ENCODE measurements around the gene NRXN3.
"Not testable (repeated sequence)": the region's sequence is repeated elsewhere in the genome, so short reads cannot be mapped to it uniquely, and the experiment has no call there.

NRXN3 gene

DNA sequence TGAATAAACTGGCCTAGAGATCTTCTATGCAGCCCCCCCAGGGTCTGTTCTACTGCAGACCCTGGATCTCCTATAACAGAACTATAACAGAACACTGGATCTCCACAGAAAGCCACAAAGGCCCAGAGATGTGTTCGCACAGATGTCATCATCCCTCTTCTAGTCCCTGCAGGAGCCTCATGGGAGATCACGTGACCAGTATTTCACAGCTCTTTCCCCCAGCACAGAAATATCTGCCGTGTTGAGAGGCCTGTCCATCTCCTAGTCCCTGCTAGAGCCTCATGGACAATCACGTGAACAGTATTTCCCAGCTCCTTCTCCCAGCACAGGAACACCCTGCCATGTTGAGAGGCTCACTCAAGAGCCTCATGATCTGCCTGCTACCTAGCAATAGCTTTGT is 331.7 kb downstream of the NRXN3 start:
- DNase-seq: no peak

DNA sequence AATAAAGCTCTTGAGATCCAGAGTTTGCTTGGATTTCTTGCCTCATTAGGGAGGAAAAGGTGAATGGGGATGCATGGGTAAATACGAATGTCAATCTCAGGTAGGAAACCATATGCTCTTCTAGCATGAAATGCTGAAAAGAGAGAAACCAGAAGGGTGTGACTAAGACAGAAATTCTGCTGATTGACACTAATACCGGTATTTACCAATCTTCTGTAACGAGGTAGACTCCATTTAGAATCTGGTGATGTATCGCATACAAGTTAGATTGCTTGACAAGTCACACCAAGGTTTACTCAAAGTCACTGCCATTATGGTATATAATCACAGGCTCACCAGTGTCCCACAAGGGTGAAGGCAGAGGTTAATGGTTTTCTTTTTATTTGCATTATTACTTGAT is 337.9 kb downstream of the NRXN3 start:
- no peak for DNase-seq

- no peak for DNase-seq
Measured at GRCh38 chr14:78509516-78509915, 339.3 kb downstream of the NRXN3 start.

DNA sequence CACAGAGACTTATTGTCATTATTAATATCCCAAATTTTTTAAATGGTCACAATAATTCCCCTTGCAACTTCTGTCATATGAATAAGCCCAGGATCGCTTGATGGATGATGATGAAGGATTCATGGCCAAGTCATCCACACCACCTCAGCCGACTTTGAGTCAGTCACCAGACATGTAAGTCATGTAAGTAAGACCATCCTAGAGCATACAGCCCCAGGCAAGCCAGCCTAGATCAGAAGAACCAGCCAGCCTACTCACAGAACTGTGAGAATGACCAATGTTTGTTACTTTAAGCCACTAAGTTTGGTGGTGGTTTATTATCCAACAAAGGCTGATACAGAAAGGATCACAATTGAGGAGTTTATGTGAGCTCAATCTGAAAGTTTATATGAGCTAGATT is 341.8 kb downstream of the NRXN3 start:
- DNase-seq: no peak

GRCh38 chr14:78519863-78520262 is 349.7 kb downstream of the NRXN3 start:
- no peak for DNase-seq

DNA sequence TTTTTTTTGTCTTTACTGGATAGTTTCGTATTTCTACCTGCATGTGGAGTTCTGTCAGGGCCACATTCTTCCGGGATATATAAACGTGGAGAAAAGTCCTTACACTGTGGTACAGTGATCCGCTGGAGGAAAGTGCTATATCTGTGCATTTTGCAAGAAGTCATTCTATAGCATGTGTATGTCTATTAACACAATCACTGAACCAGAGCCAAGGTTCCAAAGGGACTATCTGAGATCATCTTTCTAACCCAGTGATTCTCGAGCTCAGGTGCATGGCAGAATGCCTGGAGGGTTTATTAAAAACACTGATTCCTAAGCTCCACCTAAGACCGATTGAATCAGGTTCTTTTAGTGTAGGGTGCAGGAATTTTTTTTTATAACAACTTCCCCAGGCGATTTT is 354.0 kb downstream of the NRXN3 start:
- no peak for DNase-seq

GRCh38 chr14:78524766-78525165 is 354.6 kb downstream of the NRXN3 start:
- DNase-seq: no peak

- DNase-seq: no peak
Measured at GRCh38 chr14:78530078-78530477, 359.9 kb downstream of the NRXN3 start.

GRCh38 chr14:78534141-78534540 is 364.0 kb downstream of the NRXN3 start:
- DNase-seq: no peak

GRCh38 chr14:78535041-78535440 is 364.9 kb downstream of the NRXN3 start:
- DNase-seq: no peak

DNA sequence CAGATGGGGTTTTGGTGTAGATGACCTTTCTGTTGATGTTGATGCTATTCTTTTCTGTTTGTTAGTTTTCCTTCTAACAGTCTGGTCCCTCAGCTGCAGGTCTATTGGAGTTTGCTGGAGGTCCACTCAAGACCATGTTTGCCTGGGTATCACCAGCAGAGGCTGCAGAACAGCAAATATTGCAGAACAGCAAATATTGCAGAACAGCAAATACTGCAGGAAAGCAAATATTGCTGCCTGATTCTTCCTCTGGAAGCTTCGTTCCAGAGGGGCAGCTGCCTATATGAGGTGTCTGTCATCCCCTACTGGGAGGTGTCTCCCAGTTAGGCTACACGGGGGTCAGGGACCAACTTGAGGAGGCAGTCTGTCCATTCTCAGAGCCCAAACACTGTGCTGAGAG is 371.6 kb downstream of the NRXN3 start:
- DNase-seq: not testable (repeated sequence)

DNA sequence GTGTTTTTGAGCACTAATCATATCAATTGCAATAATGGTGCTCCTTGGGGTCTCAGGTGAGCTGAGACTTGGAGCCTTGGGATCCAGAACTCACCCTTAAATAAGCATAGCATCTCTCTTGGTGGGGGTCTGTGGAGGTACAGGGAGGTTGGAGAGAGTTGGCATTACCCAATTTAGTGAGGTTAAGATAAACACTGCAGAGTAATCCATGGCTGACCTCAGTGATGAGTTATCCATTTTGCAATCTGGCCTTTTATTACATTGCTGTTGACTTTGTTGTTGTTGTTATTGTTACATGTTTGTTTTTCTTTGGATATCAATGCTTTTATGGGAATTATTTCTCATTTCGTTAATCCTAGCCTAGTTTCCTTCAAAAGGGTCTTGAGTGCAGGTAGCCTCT is 373.3 kb downstream of the NRXN3 start:
- DNase-seq: no peak

- DNase-seq: no peak
Measured at GRCh38 chr14:78561074-78561473, 390.9 kb downstream of the NRXN3 start.

GRCh38 chr14:78566026-78566858 is 396.1 kb downstream of the NRXN3 start:
- DNase-seq: peak; percentile 42

- no peak for DNase-seq
Measured at GRCh38 chr14:78566859-78567172, 396.6 kb downstream of the NRXN3 start.

- no peak for DNase-seq
Measured at GRCh38 chr14:78567343-78567742, 397.2 kb downstream of the NRXN3 start.

DNA sequence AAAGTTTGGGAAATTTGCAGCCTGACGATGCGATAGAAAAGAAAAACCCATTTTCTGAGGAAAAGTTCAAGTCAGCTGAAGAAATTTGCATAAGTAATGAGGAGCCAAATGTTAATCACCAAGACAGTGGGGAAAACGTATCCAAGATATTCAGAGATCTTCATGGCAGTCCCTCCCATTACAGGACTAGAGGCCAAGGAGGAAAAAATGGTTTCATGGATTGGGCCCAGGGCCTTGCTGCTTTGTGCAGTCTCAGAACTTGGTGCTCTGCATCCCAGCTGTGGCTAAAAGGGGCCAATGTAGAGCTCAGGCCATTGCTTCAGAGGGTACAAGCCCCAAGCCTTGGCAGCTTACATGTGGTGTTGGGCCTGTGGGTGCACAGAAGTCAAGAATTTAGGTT is 403.6 kb downstream of the NRXN3 start:
- not testable (repeated sequence) for DNase-seq

GRCh38 chr14:78576437-78577166 is 406.4 kb downstream of the NRXN3 start:
- no peak for DNase-seq

GRCh38 chr14:78581229-78581628 is 411.1 kb downstream of the NRXN3 start:
- DNase-seq: no peak

DNA sequence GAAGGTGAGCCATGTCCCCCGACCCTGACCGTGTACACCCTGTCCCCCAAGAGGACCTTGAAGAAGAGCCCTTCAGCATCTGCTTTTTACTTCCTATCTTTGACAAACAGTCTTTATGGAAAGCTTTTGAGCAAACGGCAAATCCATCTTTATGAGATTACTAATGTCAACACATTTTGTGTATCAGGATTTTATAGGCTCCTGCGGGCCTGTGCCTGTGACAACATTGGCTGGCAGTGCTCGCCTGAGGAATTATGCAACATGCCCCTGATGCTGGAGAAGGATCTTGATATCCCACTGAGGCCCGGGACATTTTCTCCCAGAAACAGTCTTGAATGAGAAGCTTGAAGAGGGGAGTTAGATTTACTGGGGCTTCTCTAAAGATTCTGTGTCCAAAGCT is 416.5 kb downstream of the NRXN3 start:
- no peak for DNase-seq

DNA sequence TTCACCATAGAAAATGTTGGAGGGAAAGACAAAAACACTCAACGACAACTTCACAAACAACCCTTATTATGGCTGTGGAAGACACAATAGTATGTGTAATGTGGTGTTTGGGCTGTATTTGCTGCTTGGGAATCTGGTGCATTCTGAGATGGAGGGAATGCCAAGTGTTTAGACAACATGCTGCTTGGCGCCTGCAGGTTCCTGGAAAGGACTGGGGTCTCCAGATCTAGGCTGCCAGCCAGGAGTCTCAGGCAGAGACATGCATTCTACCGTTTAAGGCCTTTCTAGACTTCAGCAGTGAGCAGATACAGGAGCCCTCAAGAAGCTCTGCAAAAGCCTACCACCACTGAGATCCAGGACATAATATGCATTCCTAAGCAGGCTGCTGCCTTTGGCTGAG is 418.7 kb downstream of the NRXN3 start:
- DNase-seq: no peak

DNA sequence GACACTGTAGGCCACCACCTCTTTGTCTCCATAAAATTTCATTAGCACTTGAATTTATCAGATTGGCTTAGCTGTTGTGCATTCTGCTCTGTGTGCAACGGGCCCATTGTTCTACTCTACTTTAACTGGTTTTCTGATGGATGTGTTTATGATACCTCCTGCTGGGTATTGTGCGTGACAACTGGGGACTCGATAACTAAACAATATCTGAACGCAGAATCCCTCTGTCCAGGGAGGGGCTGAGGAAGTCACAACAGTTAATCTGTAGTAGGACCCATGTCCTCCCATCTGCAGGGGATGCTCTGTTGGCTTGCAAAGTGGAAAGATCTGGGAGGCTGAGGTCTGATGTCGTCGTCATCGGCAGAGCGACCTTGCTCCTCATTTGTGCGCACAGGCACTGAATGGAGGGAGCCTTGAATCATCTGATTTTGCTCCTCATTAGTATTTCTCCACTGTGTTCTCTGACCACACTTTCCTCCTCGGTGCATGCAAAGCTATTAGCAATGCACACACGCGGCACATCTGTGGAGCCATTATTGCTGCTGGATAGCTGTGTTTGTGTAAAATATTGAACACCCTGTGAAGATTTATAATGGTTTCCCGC is 422.5 kb downstream of the NRXN3 start:
- DNase-seq: no peak

DNA sequence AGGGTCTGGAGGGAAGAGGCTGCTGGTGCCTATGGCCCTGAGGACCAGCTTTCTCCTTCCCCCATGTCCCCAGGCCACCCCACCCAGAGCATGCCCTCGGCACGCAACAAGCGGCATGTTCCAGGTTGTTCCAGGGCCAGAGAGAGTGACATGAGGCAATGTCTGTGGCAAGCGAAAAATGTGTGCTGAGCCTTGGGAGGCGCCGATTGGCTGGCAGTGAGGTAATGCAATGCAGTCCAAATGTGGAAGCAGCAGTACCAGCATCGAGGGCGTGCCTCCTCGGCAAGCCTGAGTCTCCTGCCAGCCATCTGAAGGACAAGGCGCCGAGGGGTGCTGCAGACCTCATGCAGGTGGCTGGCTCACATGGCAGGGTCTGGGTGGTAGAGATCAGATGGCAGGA is 423.8 kb downstream of the NRXN3 start:
- DNase-seq: no peak

DNA sequence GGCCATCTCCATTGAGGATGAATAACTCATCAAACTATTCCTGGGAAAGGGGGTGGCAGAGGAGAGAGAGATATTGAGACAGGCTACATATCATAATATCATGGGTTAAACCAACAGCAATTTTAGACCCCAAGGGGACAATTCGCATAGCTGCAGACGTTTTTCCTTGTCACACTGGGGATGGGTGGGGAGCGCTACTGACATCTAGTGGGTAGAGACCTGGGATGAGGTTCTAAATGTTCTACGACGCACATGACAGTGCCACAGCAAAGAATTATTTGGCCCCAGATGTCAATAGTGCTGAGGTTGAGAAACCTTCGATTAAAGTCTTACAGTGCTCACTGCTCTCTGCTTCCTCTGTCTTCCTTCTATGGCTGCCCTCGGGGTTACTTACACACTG is 425.6 kb downstream of the NRXN3 start:
- DNase-seq: no peak
